HG03135 (cell line): ENCODE measurements around the gene VAPA.

Source experiments
- ATAC-seq: cut with Tn5 transposase; IDR thresholded peaks from one replicate; pipeline ENCODE4 v1.9.1; 2021; ENCODE audit warnings: mild to moderate bottlenecking, moderate library complexity; ENCODE audit not compliant: unreplicated experiment

Gene VAPA

GRCh38 chr18:9968081-9968848, 54.4 kb downstream of the VAPA start:
- ATAC-seq, result no peak

- no peak for ATAC-seq
Observed at GRCh38 chr18:9969247-9969646, 55.4 kb downstream of the VAPA start.

GRCh38 chr18:9971313-9971920, 57.6 kb downstream of the VAPA start:
- ATAC-seq, result no peak

DNA sequence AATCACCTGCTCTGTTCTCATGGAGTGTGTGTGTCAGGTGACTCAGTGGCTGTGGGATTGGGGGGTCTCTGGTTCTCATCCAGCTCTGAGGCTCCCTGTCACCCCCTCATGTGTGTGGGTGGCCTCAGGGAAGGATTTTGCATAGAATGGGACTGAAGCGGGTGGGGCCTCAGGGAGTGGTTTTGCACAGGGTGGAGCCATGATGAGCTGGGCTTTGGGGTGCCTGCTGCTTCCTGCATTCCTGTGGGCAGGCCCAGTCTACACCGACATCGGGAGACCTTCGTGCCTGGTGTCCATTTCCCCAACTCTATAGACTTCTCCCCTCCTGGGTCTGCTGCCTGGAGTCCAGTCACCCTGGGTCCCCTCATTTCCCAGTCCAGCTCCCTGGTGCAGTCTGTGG, 59.7 kb downstream of the VAPA start:
- ATAC-seq, result no peak

GRCh38 chr18:9974279-9974915, 60.6 kb downstream of the VAPA start:
- ATAC-seq, result no peak

GRCh38 chr18:9975658-9976057, 61.8 kb downstream of the VAPA start:
- no peak for ATAC-seq

DNA sequence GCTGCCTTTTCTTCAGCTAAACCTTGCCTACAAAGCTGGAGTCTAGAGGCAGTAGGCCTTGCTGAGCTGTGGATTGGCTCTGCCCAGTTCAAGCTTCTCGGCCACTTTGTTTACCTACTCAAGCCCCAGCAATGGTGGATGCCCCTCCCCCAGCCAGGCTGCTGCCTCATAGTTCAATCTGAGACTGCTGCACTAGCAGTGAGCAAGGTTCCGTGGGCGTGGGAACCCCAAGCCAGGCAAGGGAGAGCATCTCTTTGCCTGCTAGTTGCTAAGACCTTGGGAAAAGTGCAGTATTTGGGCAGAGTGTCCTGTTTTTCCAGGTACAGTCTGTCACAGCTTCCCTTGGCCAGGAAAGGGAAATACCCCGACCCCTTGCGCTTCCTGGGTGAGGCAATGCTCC, 68.9 kb downstream of the VAPA start:
- ATAC-seq, result no peak

- no peak for ATAC-seq
Observed at GRCh38 chr18:9984080-9984479, 70.3 kb downstream of the VAPA start.

DNA sequence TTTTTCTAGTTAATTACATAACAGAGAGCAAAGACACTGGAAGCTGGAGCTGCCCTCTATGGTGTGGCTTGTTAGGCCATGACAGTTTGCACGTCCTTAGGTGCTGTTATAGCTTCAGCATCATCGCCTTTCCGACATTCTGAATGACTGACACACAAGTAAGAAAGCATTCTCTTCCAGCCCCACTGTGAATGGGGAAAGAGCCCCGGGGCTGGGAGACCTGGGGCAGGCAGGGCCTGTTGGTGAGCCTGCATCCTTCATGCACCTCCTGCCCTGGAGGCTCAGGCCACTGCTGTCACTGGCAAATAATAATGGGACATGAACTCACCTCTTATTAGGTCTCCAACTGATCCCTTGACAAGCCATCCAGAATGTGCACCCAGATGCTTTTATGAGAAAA, 71.8 kb downstream of the VAPA start:
- no peak for ATAC-seq

DNA sequence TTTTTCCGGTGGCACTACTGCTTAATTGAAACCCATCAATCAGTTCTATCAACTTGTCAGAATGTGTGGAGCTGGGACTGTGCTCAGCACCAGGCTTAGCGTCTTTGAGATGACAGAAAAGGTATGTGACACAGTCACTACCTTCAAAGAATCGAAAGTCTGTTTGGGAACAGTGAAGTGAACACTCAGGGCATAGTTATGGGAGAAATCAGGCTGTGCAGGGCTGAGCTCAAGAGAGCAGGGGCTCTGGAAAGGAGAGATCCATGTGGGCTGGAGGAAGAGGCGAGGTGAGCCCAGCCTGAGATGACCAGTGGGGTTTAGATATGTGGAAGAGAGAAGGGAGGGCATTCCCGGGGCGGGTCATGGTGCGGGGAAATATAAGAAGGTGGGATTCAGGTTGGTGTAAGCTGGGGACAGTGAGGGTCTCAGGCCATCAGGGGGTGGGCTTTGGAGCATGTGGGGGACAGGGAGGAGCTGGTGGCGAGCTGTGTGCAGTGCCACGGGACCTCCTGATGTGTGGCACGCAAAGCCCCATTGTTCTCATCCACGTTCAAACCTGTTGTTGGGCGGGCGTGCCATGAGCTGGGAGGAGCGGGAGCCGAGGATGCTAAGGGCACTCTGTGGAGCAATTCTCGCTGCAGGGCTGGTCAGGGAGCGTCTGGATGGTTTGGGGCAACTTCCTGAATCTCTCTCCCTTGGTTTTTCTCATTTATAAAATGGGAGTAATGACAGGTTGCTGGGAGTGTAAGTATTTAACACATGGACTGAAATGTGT, 72.5 kb downstream of the VAPA start:
- no peak for ATAC-seq

DNA sequence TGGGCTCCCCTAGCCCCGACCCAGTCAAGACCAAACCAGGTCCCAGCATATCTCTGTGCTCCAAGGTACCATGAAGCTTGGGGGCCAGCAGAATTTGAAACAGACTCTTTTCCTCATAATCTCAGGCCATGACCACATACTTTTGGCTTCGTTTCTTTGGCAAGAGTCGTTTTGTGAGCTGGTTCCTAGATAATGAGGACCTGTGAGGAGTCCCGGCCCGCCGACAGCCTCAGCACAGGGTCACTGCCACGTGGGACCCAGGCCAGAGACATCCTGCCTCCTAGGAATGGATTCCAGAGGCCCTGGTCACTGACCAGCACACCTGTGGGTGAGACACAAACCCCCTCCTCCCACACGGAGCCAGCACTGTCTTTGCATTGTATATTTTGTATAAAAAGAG, 73.5 kb downstream of the VAPA start:
- no peak for ATAC-seq

- ATAC-seq, result no peak
Observed at GRCh38 chr18:9987931-9988330, 74.1 kb downstream of the VAPA start.

GRCh38 chr18:9988665-9989064, 74.8 kb downstream of the VAPA start:
- no peak for ATAC-seq

GRCh38 chr18:9989481-9989880, 75.7 kb downstream of the VAPA start:
- ATAC-seq, result no peak

GRCh38 chr18:9991011-9992000, 77.5 kb downstream of the VAPA start:
- no peak for ATAC-seq

- no peak for ATAC-seq
Observed at GRCh38 chr18:9992300-9992972, 78.6 kb downstream of the VAPA start.

GRCh38 chr18:9992973-9993520, 79.2 kb downstream of the VAPA start:
- ATAC-seq, result no peak

GRCh38 chr18:9993521-9994025, 79.8 kb downstream of the VAPA start:
- ATAC-seq, result no peak

DNA sequence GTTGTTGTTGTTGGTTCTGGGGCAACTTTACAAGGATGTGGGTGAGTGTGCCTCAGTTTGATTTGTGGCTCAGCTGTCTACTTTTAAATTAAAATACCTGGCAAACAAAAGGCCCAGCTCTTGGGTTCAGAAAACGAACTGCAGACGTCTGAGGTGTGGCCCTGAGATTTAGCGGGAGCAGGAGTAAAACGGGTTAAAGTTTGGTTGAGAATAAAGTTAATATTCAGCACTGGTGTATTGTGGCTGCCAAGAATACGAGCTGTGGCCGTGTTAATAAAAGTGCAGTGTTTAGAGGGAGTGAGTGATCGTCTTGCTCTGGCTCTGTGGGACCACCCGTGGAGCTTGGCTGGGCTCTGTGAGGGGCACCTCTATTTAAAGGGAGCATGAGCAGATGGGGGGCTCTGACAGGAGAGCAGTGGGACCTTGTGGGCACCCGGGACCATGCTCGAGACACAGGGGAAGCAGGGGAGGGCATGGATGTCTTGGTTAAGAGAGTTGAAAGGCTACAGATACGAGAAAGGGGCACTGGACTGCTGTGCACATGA, 80.3 kb downstream of the VAPA start:
- no peak for ATAC-seq
